K562 (cell line): ENCODE measurements around the gene BEST4. TPM values are rescaled to one million over a fixed set of nuclear protein-coding genes. Genes with fewer than 3 reads are reported as not detected.
A peak's percentile ranks its signal among the peaks of the same experiment; 100 is the strongest.

Experiments
- ADNP ChIP-seq: fragments of 200-800 bp; sonication (Bioruptor generic); IDR thresholded peaks from 2 replicates; pipeline ENCODE4 v1.6.1; 2016; ENCODE audit warnings: missing genetic modification characterization, missing compliant biosample characterization
- BDP1 ChIP-seq: IDR thresholded peaks from 3 replicates; pipeline ENCODE4 v1.6.1; 2011; ENCODE audit not compliant: insufficient read length, insufficient read depth
- CBX2 ChIP-seq: fragments of 200-600 bp; sonication (generic); IDR thresholded peaks from one replicate; pipeline ENCODE4 v1.6.1; 2012; ENCODE audit warnings: mild to moderate bottlenecking, low read length, inconsistent platforms; ENCODE audit not compliant: insufficient read depth, poor library complexity, severe bottlenecking
- CEBPG ChIP-seq, 3 experiments: fragments of 200-800 bp in 1 of 3; sonication (Bioruptor generic) in 1 of 3; sonication (generic) in 1 of 3; formaldehyde crosslinking in 1 of 3; IDR thresholded peaks in 2 of 3; conservative IDR thresholded peaks in 1 of 3; 2 replicates each; pipeline versions ENCODE4 v1.6.1 to v1.8.0; 2016 to 2022; ENCODE audit warnings: missing compliant biosample characterization in 2 of 3, missing genetic modification characterization in 2 of 3, mild to moderate bottlenecking in 1 of 3, missing genetic modification reagents in 1 of 3
- E4F1 ChIP-seq: fragments of 250-450 bp; sonication (Bioruptor Pico); IDR thresholded peaks from 2 replicates; pipeline ENCODE4 v1.5.0; 2021; ENCODE audit warnings: mild to moderate bottlenecking, borderline replicate concordance
- ETS2 ChIP-seq: IDR thresholded peaks from 2 replicates; pipeline ENCODE4 v1.6.1; 2016; ENCODE audit warnings: borderline replicate concordance, missing genetic modification characterization, mild to moderate bottlenecking, moderate library complexity, missing compliant biosample characterization; ENCODE audit not compliant: poor library complexity, severe bottlenecking
- ETV5 ChIP-seq: sonication (generic); formaldehyde crosslinking; IDR thresholded peaks from 2 replicates; pipeline ENCODE4 v1.4.0; 2020; ENCODE audit warnings: low read depth, mild to moderate bottlenecking, missing genetic modification reagents
- HDAC1 ChIP-seq, 2 experiments: fragments of 450-650 bp; IDR thresholded peaks; 2 replicates each; pipeline ENCODE4 v1.6.1; 2016 to 2017; ENCODE audit warnings: inconsistent platforms in 1 of 2, mild to moderate bottlenecking in 1 of 2, moderate library complexity in 1 of 2
- HDGF ChIP-seq: fragments of 450-650 bp; IDR thresholded peaks from 2 replicates; pipeline ENCODE4 v1.6.1; 2016
- KAT2B ChIP-seq: IDR thresholded peaks from one replicate; pipeline ENCODE4 v1.6.1; 2012; ENCODE audit warnings: low read depth, mild to moderate bottlenecking, control low read depth, inconsistent platforms, low read length, moderate library complexity
- KDM4B ChIP-seq, 2 experiments: fragments of 450-650 bp in 1 of 2; sonication (generic) in 1 of 2; IDR thresholded peaks; 2 replicates each; pipeline ENCODE4 v1.6.1; 2016 to 2017; ENCODE audit warnings: borderline replicate concordance in 2 of 2, antibody characterized with exemption in 1 of 2, low read depth in 1 of 2, mild to moderate bottlenecking in 1 of 2
- MIER1 ChIP-seq: fragments of 450-650 bp; IDR thresholded peaks from 2 replicates; pipeline ENCODE4 v1.6.1; 2016; ENCODE audit warnings: antibody characterized with exemption, mild to moderate bottlenecking, low read depth
- MYNN ChIP-seq, 2 experiments: sonication (generic); formaldehyde crosslinking in 1 of 2; IDR thresholded peaks; 2 replicates each; pipeline versions ENCODE4 v1.5.0 to v1.6.1; 2016 to 2020; ENCODE audit warnings: antibody characterized with exemption in 1 of 2, missing genetic modification reagents in 1 of 2
- PHB2 ChIP-seq: fragments of 450-650 bp; IDR thresholded peaks from 2 replicates; pipeline ENCODE4 v1.6.1; 2017; ENCODE audit warnings: low read depth
- RBFOX2 ChIP-seq: fragments of 200-400 bp; formaldehyde crosslinking; IDR thresholded peaks from 2 replicates; pipeline ENCODE4 v1.6.1; 2017; ENCODE audit warnings: low read depth, mild to moderate bottlenecking, low read length, moderate library complexity
- SLC30A9 ChIP-seq: fragments of 250-450 bp; sonication (Bioruptor Pico); IDR thresholded peaks from 2 replicates; pipeline ENCODE4 v1.8.0; 2022; ENCODE audit warnings: mild to moderate bottlenecking, moderate library complexity
- SRF ChIP-seq, 2 experiments: fragments of 250-450, 450-650 bp in 1 of 2; sonication (Bioruptor Pico) in 1 of 2; sonication (generic) in 1 of 2; formaldehyde crosslinking; IDR thresholded peaks; 2 replicates each; pipeline versions ENCODE4 v1.5.0 to v1.5.1; 2020 to 2022; ENCODE audit warnings: mild to moderate bottlenecking in 1 of 2, missing genetic modification reagents in 1 of 2
- TCF3 ChIP-seq: sonication (generic); formaldehyde crosslinking; IDR thresholded peaks from 2 replicates; pipeline ENCODE4 v1.4.0; 2020; ENCODE audit warnings: mild to moderate bottlenecking, missing genetic modification reagents
- ZBTB7A ChIP-seq: IDR thresholded peaks from 2 replicates; pipeline ENCODE4 v1.6.1; 2011; ENCODE audit warnings: low read depth, mild to moderate bottlenecking, low read length, moderate library complexity, borderline replicate concordance; ENCODE audit not compliant: control insufficient read depth
- ZNF668 ChIP-seq: fragments of 250-450 bp; sonication (Bioruptor Pico); IDR thresholded peaks from 2 replicates; pipeline ENCODE4 v1.8.0; 2022; ENCODE audit warnings: mild to moderate bottlenecking, inconsistent platforms
- polyA plus RNA-seq, 8 experiments: library from polyadenylated mRNA; depleted of rRNA in 4 of 8; stranded (reverse) in 5 of 8; unstranded in 3 of 8; fragments of >200 nt; fragmentation: Nextera tagmentation in 2 of 8; fragmentation: Illumina TruSeq in 1 of 8; extraction: Ambion mirVana in 2 of 8; extraction: Trizol in 1 of 8; gene quantifications; 2 replicates each; pipeline versions ENCODE4 v1.2.1 to v1.2.3, GENCODE V29; 2011 to 2014; ENCODE audit warnings: inconsistent platforms in 1 of 8, missing spikeins in 1 of 8
- total RNA-seq, 7 experiments: library from RNA; depleted of rRNA in 6 of 7; stranded (reverse); fragments of >200 nt in 6 of 7; fragmentation: Illumina TruSeq in 2 of 7; extraction: Trizol in 2 of 7; gene quantifications; 2 replicates each; pipeline versions ENCODE4 v1.2.1 to v1.2.3, GENCODE V29; 2011 to 2021; ENCODE audit warnings: low replicate concordance in 1 of 7
- TF ChIP-seq, protein P1 (sequence below): sonication (generic); formaldehyde crosslinking; IDR thresholded peaks from 2 replicates; pipeline ENCODE4 v1.9.0; 2022; ENCODE audit warnings: mild to moderate bottlenecking, missing genetic modification reagents
- TF ChIP-seq, protein P2 (sequence below), 2 experiments: fragments of 450-650 bp in 1 of 2; sonication (generic) in 1 of 2; formaldehyde crosslinking in 1 of 2; IDR thresholded peaks in 1 of 2; conservative IDR thresholded peaks in 1 of 2; 2 replicates each; pipeline versions ENCODE4 v1.6.1 to v1.8.1; 2016 to 2023; ENCODE audit warnings: mild to moderate bottlenecking in 2 of 2, moderate library complexity in 2 of 2, inconsistent platforms in 1 of 2, missing genetic modification reagents in 1 of 2

BEST4 gene
- total and polyA plus RNA-seq, 9 of the 15 experiments (the other 6 are each of a cell fraction or from before 2014, with no cell fraction given): 0.07 to 0.11 TPM; not detected in 7

GRCh38 chr1:44775078-44775929 lies 12.7 kb downstream of the BEST4 start, which contains the start of gene RPS8 (continued):
- TF ChIP-seq MYNN (IDR thresholded peaks at IDR 0.05) (no peak; the same call in 1 of the 2 replicates), MYNN (CRISPR knock-in tag; IDR thresholded peaks at IDR 0.05) (no peak), PHB2 (peak; percentile 77), ETS2 (tag) (no peak), MIER1 (peak; percentile 71; the same call in 1 of the 2 replicates), ZNF668 (no peak; the same call in 1 of the 2 replicates), HDAC1 (IDR thresholded peaks at IDR 0.05) (peak; percentile 10 to 98; a peak in 3 of 4 replicates), E4F1 (peak; percentile 67; the same call in 1 of the 2 replicates), KAT2B (no peak), TCF3 (CRISPR knock-in tag) (no peak; the same call in 1 of the 2 replicates), ADNP (no peak), RBFOX2 (peak; percentile 100), ETV5 (no peak; the same call in 1 of the 2 replicates), CEBPG (CRISPR knock-in tag; IDR thresholded peaks at IDR 0.05) (no peak; the same call in 1 of the 2 replicates), CEBPG (tag; conservative IDR thresholded peaks at IDR 0.05 in 1 of 2, IDR thresholded peaks at IDR 0.05 in 1 of 2) (no peak), KDM4B (IDR thresholded peaks at IDR 0.05; ENCODE audit: borderline replicate concordance in 2 of 2, low read depth in 1 of 2) (peak; percentile 65 to 71; a peak in 3 of 4 replicates), CBX2 (no peak), HDGF (peak; percentile 34; the same call in 1 of the 2 replicates), BDP1 (no peak), SRF (CRISPR knock-in tag; IDR thresholded peaks at IDR 0.05) (0 out of 4 replicates have a peak, but pooled peaks have one; percentile 7 to 9), ZBTB7A (peak; percentile 100), SLC30A9 (CRISPR knock-in tag) (no peak)
- TF ChIP-seq, protein P1, sequence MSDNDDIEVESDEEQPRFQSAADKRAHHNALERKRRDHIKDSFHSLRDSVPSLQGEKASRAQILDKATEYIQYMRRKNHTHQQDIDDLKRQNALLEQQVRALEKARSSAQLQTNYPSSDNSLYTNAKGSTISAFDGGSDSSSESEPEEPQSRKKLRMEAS (CRISPR knock-in tag): peak; percentile 95
- TF ChIP-seq, protein P2, sequence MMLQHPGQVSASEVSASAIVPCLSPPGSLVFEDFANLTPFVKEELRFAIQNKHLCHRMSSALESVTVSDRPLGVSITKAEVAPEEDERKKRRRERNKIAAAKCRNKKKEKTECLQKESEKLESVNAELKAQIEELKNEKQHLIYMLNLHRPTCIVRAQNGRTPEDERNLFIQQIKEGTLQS (IDR thresholded peaks at IDR 0.05): no peak; the same call in 1 of the 2 replicates
- TF ChIP-seq, protein P2 (CRISPR knock-in tag; conservative IDR thresholded peaks at IDR 0.05): no peak
